Activated CD4-positive, CD25-positive, alpha-beta regulatory T cell treated with anti-CD3 and anti-CD28 coated beads, Interleukin-2, amount 50 U/mL, for 24 hours (primary cell): Measurements from ENCODE around the gene RENBP.
A peak's percentile ranks its signal among the peaks of the same experiment; 100 is the strongest.

Experiments
- ATAC-seq, 2 donors: fragments of 150-1000 bp; cut with Tn5 transposase; one replicate each; pipeline ENCODE4 v1.10.0; 2021; ENCODE audit warnings: mild to moderate bottlenecking in 1 of 2, moderate library complexity in 1 of 2

The RENBP gene

DNA sequence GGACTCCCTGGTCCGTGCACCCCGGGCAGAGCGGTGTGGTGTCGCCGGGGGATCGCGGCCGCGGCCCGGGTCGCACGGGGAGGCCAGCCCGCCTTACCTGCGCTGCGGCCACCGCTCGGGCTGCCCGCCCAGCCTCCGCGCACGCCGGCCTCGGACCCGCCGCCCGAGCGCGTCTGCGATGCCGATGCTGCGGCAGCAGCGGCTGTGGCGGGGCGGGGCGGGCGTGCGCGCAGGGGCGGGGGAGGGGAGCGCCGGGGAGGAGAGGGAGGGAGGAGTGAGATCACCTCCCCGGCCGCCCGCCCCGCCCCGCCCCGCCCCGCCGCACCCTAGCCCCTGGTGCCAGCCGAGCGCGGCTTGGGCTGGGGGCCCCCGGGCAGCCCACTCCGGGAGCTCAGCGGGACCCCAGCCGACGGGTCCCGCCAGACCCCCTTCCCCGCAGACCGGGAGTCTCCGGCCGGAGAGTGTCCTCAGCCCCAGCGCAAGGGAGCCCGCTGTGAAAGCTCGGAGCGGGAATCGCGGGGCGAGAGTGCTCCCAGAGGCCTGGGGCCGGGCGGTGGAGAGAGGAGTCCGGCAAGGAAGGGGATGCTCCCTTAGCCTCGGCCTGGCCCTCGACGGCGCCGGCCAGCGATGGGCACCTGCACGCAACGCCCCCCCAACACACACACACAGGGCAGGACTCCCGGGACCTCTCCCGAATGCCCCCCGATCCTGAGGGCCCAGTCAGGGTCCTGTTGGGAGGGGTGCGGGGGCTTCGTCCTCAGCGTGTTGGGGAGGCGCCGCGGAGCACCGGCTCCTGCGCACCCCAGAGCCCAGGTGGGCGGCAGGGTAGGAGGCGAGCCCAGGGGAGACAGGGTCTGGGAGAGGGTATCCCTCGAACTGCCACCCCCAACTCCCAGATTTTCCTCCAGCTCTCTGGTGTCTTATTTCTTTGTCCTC is 58.2 kb downstream of the RENBP start, which contains the start of gene L1CAM:
L1CAM (minus strand) TSS at position 206 of the 936 bp plus-strand sequence. CDS start 10,337 bp downstream, outside the sequence.
- peak in 1 of 2 donors; percentile 20 for ATAC-seq
